Activated T-cell treated with anti-CD3 and anti-CD28 coated beads for 24 hours (primary cell): ENCODE measurements around the gene TBCC.
A peak's percentile ranks its signal among the peaks of the same experiment; 100 is the strongest.
"Not testable (repeated sequence)": the region's sequence is repeated elsewhere in the genome, so short reads cannot be mapped to it uniquely, and the experiment has no call there.

Experiments
- DNase-seq: peaks from one replicate; pipeline ENCODE4 v3.0.0-alpha.2; 2020; ENCODE audit warnings: low read depth

The TBCC gene

DNA sequence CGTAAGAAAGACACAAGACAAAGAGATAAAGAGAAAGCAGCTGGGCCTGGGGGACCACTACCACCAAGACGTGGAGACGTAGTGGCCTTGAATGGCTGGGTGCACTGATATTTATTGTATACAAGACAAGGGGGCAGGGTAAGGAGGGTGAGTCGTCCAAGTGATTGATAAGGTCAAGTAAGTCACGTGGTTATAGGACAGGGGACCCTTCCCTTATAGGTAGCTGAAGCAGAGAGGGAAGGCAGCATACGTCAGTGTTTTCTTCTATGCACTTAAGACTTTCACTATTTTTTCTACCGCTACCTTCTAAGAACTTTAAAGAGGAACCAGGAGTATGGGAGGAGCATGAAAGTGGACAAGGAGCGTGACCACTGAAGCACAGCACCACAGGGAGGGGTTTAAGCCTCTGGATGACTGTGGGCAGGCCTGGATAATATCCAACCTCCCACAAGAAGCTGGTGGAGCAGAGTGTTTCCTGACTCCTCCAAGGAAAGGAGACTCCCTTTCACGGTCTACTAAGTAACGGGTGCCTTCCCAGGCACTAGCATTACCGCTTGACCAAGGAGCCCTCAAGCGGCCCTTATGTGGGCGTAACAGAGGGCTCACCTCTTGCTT lies 11.9 kb downstream of the TBCC start:
- DNase-seq: not testable (repeated sequence)

DNA sequence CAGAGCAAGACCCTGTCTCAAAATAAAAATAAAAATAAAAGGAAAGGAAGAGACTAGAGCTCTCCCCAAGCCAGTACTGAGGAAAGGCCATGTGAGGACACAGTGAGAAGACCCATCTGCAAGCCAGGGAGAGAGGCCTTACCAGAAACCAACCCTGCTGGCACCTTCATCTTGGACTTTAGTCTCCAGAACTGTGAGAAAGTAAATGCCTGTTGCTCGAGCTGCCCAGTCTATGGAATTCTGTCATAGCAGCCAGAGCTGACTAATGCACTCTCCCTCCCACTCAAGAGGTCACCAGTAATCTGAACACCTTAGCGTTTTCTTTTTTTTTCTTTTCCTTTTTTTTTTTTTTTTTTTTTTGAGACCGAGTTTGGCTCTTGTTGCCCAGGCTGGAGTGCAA lies 16.2 kb downstream of the TBCC start:
- DNase-seq: no peak

GRCh38 chr6:42727627-42728026 lies 18.3 kb downstream of the TBCC start:
- no peak for DNase-seq

GRCh38 chr6:42727087-42727611 lies 18.8 kb downstream of the TBCC start:
- peak; percentile 1 for DNase-seq

- DNase-seq: peak; percentile 57
Measured at GRCh38 chr6:42726485-42727086, 19.3 kb downstream of the TBCC start.

DNA sequence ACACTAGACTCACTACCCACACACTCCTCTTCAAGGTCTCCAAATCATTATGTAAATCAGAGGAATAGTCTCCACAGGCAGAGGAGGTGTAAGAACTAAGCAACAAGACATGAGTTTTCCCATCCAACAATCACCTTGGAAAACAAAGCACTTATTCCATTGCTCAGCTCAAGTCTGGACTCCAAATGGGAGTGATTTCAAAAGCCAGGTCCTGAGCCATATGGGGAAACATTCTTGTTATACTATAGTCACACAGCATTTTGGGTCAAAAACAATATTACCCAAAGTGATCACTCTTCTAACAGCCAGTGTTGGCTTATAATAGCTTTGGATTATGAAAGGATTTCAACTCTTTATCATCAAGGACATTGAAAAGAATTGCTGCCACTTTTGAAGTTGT lies 19.9 kb downstream of the TBCC start:
- DNase-seq: no peak

- no peak for DNase-seq
Measured at GRCh38 chr6:42724825-42725224, 21.1 kb downstream of the TBCC start.

GRCh38 chr6:42722497-42722896 lies 23.4 kb downstream of the TBCC start, which contains the start of gene PRPH2:
TSS of gene PRPH2 (minus strand) at chr6:42722597. CDS start at chr6:42722334, 263 bp downstream.
- no peak for DNase-seq

DNA sequence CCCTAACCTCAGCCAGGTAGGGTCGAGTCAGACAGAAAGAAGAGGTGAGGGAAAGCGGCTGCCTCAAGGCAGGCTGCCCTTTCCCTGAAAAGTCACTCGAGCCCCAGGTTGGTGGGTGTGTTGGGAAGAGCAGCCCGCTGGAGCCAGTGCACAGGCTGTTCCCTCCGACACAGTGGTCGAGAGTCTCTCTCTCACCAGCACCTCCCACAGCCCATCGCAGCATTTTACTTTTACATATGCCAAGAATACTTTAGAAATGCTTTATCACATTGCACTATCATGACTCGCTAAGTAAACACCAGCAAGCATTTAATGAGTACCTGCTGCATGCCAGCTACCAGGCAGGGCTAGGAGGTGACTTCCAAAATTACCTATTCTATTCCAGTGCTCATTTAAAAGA lies 25.2 kb downstream of the TBCC start:
- DNase-seq: no peak

DNA sequence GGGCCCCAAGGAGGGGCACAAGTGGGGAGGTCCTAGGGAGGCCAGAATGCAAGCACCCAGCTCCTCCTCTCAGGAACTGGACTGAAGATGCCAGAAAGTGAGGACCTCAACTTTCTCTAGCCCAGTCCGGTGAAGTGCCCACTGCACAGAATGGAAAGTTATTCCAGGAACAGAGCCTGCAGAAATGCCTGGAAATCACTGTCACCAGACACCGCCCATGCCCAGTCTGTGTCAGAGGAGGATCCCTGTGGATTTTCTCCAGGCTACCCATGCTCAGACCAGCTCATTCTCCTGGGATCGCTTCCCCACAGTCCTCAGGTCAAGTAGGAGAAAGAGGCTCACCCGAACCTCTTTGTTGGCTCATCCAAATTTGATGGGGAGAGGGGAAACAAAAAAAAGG lies 30.0 kb downstream of the TBCC start:
- no peak for DNase-seq

- DNase-seq: no peak
Measured at GRCh38 chr6:42714098-42714761, 31.7 kb downstream of the TBCC start.

DNA sequence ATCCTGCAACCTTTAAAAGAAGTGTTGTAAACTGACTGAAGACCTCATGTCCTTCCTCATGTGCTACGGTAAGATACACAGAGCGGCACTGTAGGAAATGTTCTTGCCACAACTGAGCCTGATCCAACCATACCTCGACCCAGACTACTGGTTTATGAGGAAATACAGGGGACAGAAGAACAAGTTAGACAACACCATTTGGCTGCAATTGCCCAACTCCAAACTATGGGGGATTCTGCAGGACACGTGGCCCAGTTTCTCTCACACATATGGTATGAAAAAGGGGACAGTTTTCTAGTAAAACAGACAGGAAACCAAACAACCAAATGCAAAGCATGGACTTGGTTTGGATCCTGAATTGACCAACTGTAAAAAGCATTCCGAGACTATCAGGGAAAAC lies 34.0 kb downstream of the TBCC start:
- DNase-seq: no peak

DNA sequence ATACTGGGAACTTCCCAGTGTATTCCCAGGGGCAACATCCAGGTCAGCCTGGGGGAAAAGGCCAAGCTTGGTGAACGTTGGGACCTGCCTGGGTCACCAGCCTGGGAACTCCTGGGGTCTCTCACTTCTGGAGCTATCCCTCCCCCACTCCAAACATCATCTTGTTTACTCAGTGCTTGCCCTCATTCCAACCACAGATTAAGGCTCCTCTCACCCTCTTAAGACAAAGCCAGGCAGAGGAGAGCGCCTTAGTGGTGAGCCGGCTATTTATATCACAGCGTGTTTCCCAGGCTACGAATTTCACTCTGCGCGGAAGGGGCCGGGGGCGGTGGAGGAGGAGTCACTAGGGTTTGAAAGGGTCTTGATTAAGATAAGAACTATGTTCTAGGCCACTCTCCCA lies 35.6 kb downstream of the TBCC start:
- no peak for DNase-seq

DNA sequence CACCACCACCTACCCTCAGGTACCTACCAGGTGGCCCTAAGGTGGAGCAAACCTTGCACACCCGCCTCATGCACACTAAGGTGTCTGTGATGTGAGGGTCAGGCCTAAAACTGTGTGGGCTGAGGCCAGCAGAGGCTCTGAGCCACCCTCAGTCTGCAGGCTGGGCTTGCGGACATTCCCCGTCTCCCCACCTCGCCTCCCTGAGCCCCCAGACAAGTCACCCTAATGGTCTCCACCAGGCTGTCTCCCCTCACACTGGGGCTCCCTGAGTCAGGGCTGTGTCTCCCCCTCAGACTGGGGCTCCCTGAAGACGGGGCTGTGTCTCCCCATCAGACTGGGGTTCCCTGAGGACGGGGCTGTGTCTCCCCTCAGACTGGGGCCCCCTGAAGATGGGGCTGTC lies 36.0 kb downstream of the TBCC start:
- no peak for DNase-seq

- DNase-seq: no peak
Measured at GRCh38 chr6:42708096-42708495, 37.8 kb downstream of the TBCC start.

DNA sequence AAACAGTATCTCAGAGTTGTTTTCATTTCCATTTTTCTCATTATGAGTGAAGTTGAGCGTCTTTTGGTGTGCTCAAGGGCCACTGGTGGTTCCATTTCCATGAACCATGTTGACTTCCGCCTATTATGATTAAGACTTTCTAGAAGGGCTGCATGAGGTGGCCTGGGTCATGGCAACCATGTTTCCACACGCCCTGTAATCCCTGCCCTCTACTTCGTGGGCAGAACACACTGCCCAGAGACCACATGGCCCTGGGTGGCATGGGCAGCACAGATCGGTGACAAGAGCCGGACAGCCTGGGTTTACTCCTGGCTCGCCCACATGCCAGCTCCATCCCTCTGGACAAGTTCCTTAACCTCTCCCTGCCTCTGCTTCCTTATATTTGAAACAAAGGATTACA lies 38.3 kb downstream of the TBCC start:
- no peak for DNase-seq

DNA sequence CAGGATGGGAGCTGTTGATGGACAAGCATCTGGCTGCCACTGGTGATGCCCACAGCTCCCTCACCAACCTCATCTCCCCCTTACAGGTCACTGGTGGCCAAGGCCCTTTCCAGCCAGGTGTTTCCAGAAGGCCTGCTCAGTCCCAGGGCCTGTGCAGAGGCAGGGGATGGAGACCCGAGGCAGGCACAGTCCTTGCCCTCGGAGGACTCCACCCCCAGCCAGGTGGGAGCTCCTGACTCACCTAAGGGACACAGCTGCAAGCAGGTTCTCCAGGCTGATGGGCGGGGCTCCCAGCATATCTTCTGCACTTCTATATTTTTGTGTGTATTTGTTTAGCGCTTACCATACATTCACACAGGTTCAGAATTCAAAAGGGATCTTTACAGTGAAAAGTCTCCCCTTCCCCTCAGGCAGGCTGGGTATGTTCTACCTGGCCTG lies 40.9 kb downstream of the TBCC start:
- DNase-seq: no peak

DNA sequence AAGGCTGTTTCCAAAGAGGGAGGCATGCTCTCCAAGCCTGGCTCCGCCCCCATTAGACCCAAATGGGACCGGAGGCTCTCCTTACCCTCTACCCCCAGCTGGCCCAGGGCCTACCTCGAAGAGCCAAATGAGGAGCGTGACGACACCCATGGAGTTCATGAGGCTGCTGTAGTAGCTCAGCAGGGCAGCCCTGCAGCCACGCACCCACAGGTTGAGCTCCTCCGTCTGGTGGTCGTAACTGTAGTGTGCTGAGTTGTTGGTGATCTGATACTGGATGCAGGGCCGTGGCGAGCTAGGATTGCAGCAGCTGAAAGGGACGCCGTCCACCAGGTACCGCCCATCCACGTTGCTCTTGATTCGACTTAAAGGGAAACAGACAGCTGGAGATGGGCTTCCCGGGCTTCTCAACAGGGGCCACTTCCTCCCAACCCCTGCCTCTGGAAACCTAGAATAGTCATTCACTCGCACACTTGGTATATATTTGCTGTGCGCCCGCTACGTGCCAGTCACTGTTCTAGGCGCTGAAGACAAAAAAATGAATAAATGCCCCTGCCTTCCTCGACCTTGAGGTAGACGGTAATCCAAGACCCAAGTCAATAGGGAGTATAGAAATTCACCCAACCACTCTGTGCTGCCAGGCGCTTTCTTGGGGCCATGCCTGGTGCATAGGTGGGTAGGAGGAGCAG lies 41.5 kb downstream of the TBCC start:
- no peak for DNase-seq

GRCh38 chr6:42702786-42703185 lies 43.1 kb downstream of the TBCC start:
- not testable (repeated sequence) for DNase-seq

GRCh38 chr6:42702200-42702599 lies 43.7 kb downstream of the TBCC start:
- no peak for DNase-seq

GRCh38 chr6:42698217-42698616 lies 47.7 kb downstream of the TBCC start:
- DNase-seq: no peak

DNA sequence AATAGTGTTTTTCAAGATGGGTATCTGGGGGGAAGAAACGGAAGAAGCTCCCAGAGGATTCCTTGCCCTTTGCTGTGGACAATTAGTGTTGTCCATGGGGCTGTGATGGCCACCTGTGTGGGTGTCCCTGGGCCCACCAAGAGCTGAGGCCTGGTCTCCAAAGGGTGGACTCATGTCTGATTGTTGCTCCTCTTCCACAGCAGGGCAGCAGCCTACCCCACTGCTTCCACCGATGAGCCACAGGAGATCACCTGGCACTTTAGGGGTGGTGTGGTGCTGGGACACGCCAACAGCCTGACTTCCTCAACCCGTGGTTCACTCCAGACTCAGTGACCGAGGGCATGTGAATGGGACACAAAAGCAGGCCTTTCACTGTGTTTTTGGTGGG lies 48.6 kb downstream of the TBCC start:
- DNase-seq: no peak
